Liver (tissue), 9 donors: ENCODE results near the gene ALAS1. TPM values are rescaled to one million over a fixed set of nuclear protein-coding genes. Genes with fewer than 3 reads are reported as not detected.

Experiments used
- DNase-seq: peaks from one replicate; pipeline ENCODE4 v3.0.0-alpha.2; 2017; ENCODE audit warnings: low spot score
- H3K27ac ChIP-seq, 2 donors: one replicate each; pipeline ENCODE4 v1.7.0; 2013; ENCODE audit warnings: inconsistent platforms in 2 of 2, low read length in 2 of 2, control low read depth in 1 of 2, low read depth in 1 of 2, mild to moderate bottlenecking in 1 of 2
- H3K27me3 ChIP-seq, 4 donors: one replicate each; pipeline versions ENCODE4 v1.6.1 to v1.7.0; 2013; ENCODE audit warnings: low read length in 3 of 4, inconsistent platforms in 1 of 4, mild to moderate bottlenecking in 1 of 4, moderate library complexity in 1 of 4; ENCODE audit not compliant: control insufficient read depth in 4 of 4, insufficient read depth in 4 of 4
- H3K36me3 ChIP-seq, 4 donors: one replicate each; pipeline versions ENCODE4 v1.6.1 to v1.7.0; 2013; ENCODE audit warnings: low read length in 3 of 4, mild to moderate bottlenecking in 3 of 4, low read depth in 1 of 4, moderate library complexity in 1 of 4; ENCODE audit not compliant: control insufficient read depth in 4 of 4, insufficient read depth in 3 of 4
- H3K4me1 ChIP-seq, 4 donors: one replicate each; pipeline versions ENCODE4 v1.6.1 to v1.7.0; 2013; ENCODE audit warnings: low read length in 3 of 4, mild to moderate bottlenecking in 3 of 4, moderate library complexity in 1 of 4; ENCODE audit not compliant: control insufficient read depth in 4 of 4, insufficient read depth in 4 of 4
- H3K4me3 ChIP-seq, 3 donors: one replicate each; pipeline versions ENCODE4 v1.6.1 to v1.7.0; 2013; ENCODE audit warnings: low read length in 3 of 3, control low read depth in 1 of 3, low read depth in 1 of 3, mild to moderate bottlenecking in 1 of 3
- H3K9ac ChIP-seq, 2 donors: one replicate each; pipeline ENCODE4 v1.7.0; 2013; ENCODE audit warnings: low read length in 2 of 2, mild to moderate bottlenecking in 2 of 2, moderate library complexity in 2 of 2, control low read depth in 1 of 2, low read depth in 1 of 2
- H3K9me3 ChIP-seq, 4 donors: one replicate each; pipeline versions ENCODE4 v1.6.1 to v1.7.0; 2013; ENCODE audit warnings: low read length in 3 of 4; ENCODE audit not compliant: control insufficient read depth in 4 of 4
- ATF3 ChIP-seq: IDR thresholded peaks from 2 replicates; pipeline ENCODE4 v1.6.1; 2016; ENCODE audit warnings: antibody characterized with exemption
- CTCF ChIP-seq: fragments of 150-350 bp; IDR thresholded peaks from 2 replicates; pipeline ENCODE4 v1.5.1; 2017; ENCODE audit warnings: improper control_type of control experiment, low read depth, low read length; ENCODE audit not compliant: missing input control
- FOXA1 ChIP-seq: IDR thresholded peaks from 2 replicates; pipeline ENCODE4 v1.6.1; 2016; ENCODE audit warnings: antibody characterized with exemption
- FOXA2 ChIP-seq: IDR thresholded peaks from 2 replicates; pipeline ENCODE4 v1.6.1; 2016; ENCODE audit warnings: antibody characterized with exemption
- GABPA ChIP-seq, 2 donors: IDR thresholded peaks in 1 of 2; conservative IDR thresholded peaks in 1 of 2; 2 replicates each; pipeline ENCODE4 v1.6.1; 2016; ENCODE audit warnings: antibody characterized with exemption in 2 of 2, mild to moderate bottlenecking in 1 of 2, moderate library complexity in 1 of 2
- HNF4A ChIP-seq, 2 donors: conservative IDR thresholded peaks; 2 replicates each; pipeline ENCODE4 v1.6.1; 2016; ENCODE audit warnings: antibody characterized with exemption in 2 of 2, mild to moderate bottlenecking in 2 of 2
- HNF4G ChIP-seq: IDR thresholded peaks from 2 replicates; pipeline ENCODE4 v1.6.1; 2016; ENCODE audit warnings: antibody characterized with exemption
- NR2F2 ChIP-seq: IDR thresholded peaks from 2 replicates; pipeline ENCODE4 v1.6.1; 2016; ENCODE audit warnings: antibody characterized with exemption
- RAD21 ChIP-seq, 2 donors: IDR thresholded peaks; 2 replicates each; pipeline ENCODE4 v1.6.1; 2016; ENCODE audit warnings: antibody characterized with exemption in 2 of 2, mild to moderate bottlenecking in 2 of 2
- REST ChIP-seq: IDR thresholded peaks from 2 replicates; pipeline ENCODE4 v1.6.1; 2016; ENCODE audit warnings: antibody characterized with exemption, mild to moderate bottlenecking
- SP1 ChIP-seq: IDR thresholded peaks from 2 replicates; pipeline ENCODE4 v1.6.1; 2018; ENCODE audit warnings: antibody characterized with exemption, mild to moderate bottlenecking
- TAF1 ChIP-seq: conservative IDR thresholded peaks from 2 replicates; pipeline ENCODE4 v1.6.1; 2016; ENCODE audit warnings: antibody characterized with exemption, mild to moderate bottlenecking
- YY1 ChIP-seq: IDR thresholded peaks from 2 replicates; pipeline ENCODE4 v1.6.1; 2016; ENCODE audit warnings: antibody characterized with exemption, mild to moderate bottlenecking
- WGBS: extraction: QIAGEN DNeasy Blood & Tissue Kit; methylation state at CpG from one replicate; pipeline ENCODE4 v1.1.7; 2013; 5-methylcytosine and 5-hydroxymethylcytosine counted together
- polyA plus RNA-seq, 2 donors: library from polyadenylated mRNA; stranded (reverse) in 1 of 2; unstranded in 1 of 2; fragments of 200-250 nt in 1 of 2; fragments of >200 nt in 1 of 2; fragmentation: Nextera tagmentation in 1 of 2; extraction: Ambion mirVana in 1 of 2; gene quantifications; one replicate each; pipeline versions ENCODE4 v1.2.1 to v1.2.3, GENCODE V29; 2013 to 2015
- total RNA-seq, 2 donors: library from RNA; depleted of rRNA; stranded (reverse); fragments of >200 nt; gene quantifications; one replicate each; pipeline ENCODE4 v1.2.3, GENCODE V29; 2014
- donor health status: healthy.
- donor health status: healthy.
- donor health status: healthy.
- donor health status: healthy.
- donor health status: healthy.

The ALAS1 gene
- total and polyA plus RNA-seq, 4 donors, result 32.3 to 421 (median 137) TPM

- H3K27ac ChIP-seq, result no peak overlapping the region
- no peak overlapping the region for H3K4me3 ChIP-seq
- H3K27me3 ChIP-seq, result no peaks in the 10 kb centered on the region
- no peaks in the 10 kb centered on the region for H3K4me1 ChIP-seq
- no peak overlapping the region for H3K9ac ChIP-seq
- WGBS, result 93% methylated on average over 4 of the region's 4 CpGs
- TF ChIP-seq TAF1 (no peak), HNF4A (conservative IDR thresholded peaks at IDR 0.05) (no peak), NR2F2 (no peak), HNF4G (no peak), FOXA2 (no peak), REST (no peak), RAD21 (IDR thresholded peaks at IDR 0.05) (no peak), GABPA (IDR thresholded peaks at IDR 0.05 in 1 of 2, conservative IDR thresholded peaks at IDR 0.05 in 1 of 2) (no peak), YY1 (no peak), SP1 (no peak), ATF3 (no peak), CTCF (no peak), FOXA1 (no peak)
- H3K9me3 ChIP-seq, result no peaks in the 10 kb centered on the region
- no peak for DNase-seq
- H3K36me3 ChIP-seq, result peaks cover 25 to 85% (median 75%) of the 10 kb centered on the region in 4 donors
Measured at GRCh38 chr3:52259448-52259847, 61.5 kb downstream of the ALAS1 start.

- no peak for TF ChIP-seq SP1
- Histone ChIP-seq H3K27me3 (no peaks in the 10 kb centered on the region), H3K9me3 (no peaks in the 10 kb centered on the region), H3K9ac (no peak overlapping the region), H3K36me3 (peaks cover 24 to 81% (median 68%) of the 10 kb centered on the region in 4 donors), H3K27ac (no peak overlapping the region), H3K4me3 (no peak overlapping the region), H3K4me1 (peaks cover 0 to 4% (median under 1%) of the 10 kb centered on the region in 4 donors)
- DNase-seq, result no peak
Measured at GRCh38 chr3:52262447-52262846, 64.5 kb downstream of the ALAS1 start.

Other genes with a start within 250 kb of the ALAS1 start
- under 1 TPM in 1 of 2 donors, not detected in 1; 0.08 TPM for gene GPR62, start 242.8 kb upstream of the ALAS1 start, total RNA-seq
- under 1 TPM in 1 of 2 donors, not detected in 1; 0.07 TPM for gene GPR62, start 242.8 kb upstream of the ALAS1 start, polyA plus RNA-seq
- gene PCBP4, start 230.7 kb upstream of the ALAS1 start, total RNA-seq, result 1 to 10 TPM; 4.0 to 4.9 TPM
- 1 to 10 TPM; 2.7 to 7.9 TPM for gene PCBP4, start 230.7 kb upstream of the ALAS1 start, polyA plus RNA-seq
- gene ABHD14B, start 224.1 kb upstream of the ALAS1 start, total RNA-seq, result 10 to 100 TPM; 24.3 to 43.3 TPM
- 100 to 1,000 TPM in 1 of 2 donors, 10 to 100 TPM in 1; 90.6 to 127 TPM for gene ABHD14B, start 224.1 kb upstream of the ALAS1 start, polyA plus RNA-seq
- 10 to 100 TPM in 1 of 2 donors, 1 to 10 TPM in 1; 8.2 to 10.5 TPM for gene ABHD14A, start 223.1 kb upstream of the ALAS1 start, total RNA-seq
- 10 to 100 TPM; 16.3 to 19.9 TPM for gene ABHD14A, start 223.1 kb upstream of the ALAS1 start, polyA plus RNA-seq
- 100 to 1,000 TPM in 1 of 2 donors, 10 to 100 TPM in 1; 69.5 to 241 TPM for gene ACY1, start 214.6 kb upstream of the ALAS1 start, total RNA-seq
- gene ACY1, start 214.6 kb upstream of the ALAS1 start, polyA plus RNA-seq, result 100 to 1,000 TPM; 234 to 274 TPM
- gene RPL29, start 202.3 kb upstream of the ALAS1 start, total RNA-seq, result 100 to 1,000 TPM; 292 to 358 TPM
- gene RPL29, start 202.3 kb upstream of the ALAS1 start, polyA plus RNA-seq, result 100 to 1,000 TPM; 418 to 789 TPM
- 1 to 10 TPM; 3.7 to 5.0 TPM for gene DUSP7, start 141.6 kb upstream of the ALAS1 start, total RNA-seq
- gene DUSP7, start 141.6 kb upstream of the ALAS1 start, polyA plus RNA-seq, result 1 to 10 TPM; 1.5 to 3.7 TPM
- gene POC1A, start 43.7 kb upstream of the ALAS1 start, total RNA-seq, result 10 to 100 TPM in 1 of 2 donors, 1 to 10 TPM in 1; 2.8 to 12.7 TPM
- 1 to 10 TPM; 1.4 to 6.8 TPM for gene POC1A, start 43.7 kb upstream of the ALAS1 start, polyA plus RNA-seq
- gene TLR9, start 27.5 kb downstream of the ALAS1 start, total RNA-seq, result not detected
- gene TLR9, start 27.5 kb downstream of the ALAS1 start, polyA plus RNA-seq, result under 1 TPM in 1 of 2 donors, not detected in 1; 0.02 TPM
- gene TWF2, start 41.0 kb downstream of the ALAS1 start, total RNA-seq, result 10 to 100 TPM; 12.7 to 26.3 TPM
- 10 to 100 TPM; 12.0 to 22.6 TPM for gene TWF2, start 41.0 kb downstream of the ALAS1 start, polyA plus RNA-seq
- gene PPM1M, start 47.6 kb downstream of the ALAS1 start, total RNA-seq, result 1 to 10 TPM; 5.5 TPM
- 1 to 10 TPM; 2.8 to 3.8 TPM for gene PPM1M, start 47.6 kb downstream of the ALAS1 start, polyA plus RNA-seq
- 10 to 100 TPM; 31.7 to 44.3 TPM for gene WDR82, start 80.5 kb downstream of the ALAS1 start, total RNA-seq
- gene WDR82, start 80.5 kb downstream of the ALAS1 start, polyA plus RNA-seq, result 10 to 100 TPM in 1 of 2 donors, 1 to 10 TPM in 1; 4.3 to 19.4 TPM
- 100 to 1,000 TPM in 1 of 2 donors, 10 to 100 TPM in 1; 67.8 to 224 TPM for gene GLYCTK, start 89.7 kb downstream of the ALAS1 start, total RNA-seq
- gene GLYCTK, start 89.7 kb downstream of the ALAS1 start, polyA plus RNA-seq, result 100 to 1,000 TPM; 176 to 180 TPM
- 1 to 10 TPM; 1.5 to 6.0 TPM for gene DNAH1, start 118.2 kb downstream of the ALAS1 start, total RNA-seq
- 1 to 10 TPM; 1.7 to 3.3 TPM for gene DNAH1, start 118.2 kb downstream of the ALAS1 start, polyA plus RNA-seq
- gene BAP1, start 211.8 kb downstream of the ALAS1 start, total RNA-seq, result 10 to 100 TPM; 38.0 to 57.2 TPM
- 10 to 100 TPM; 19.4 to 39.3 TPM for gene BAP1, start 211.8 kb downstream of the ALAS1 start, polyA plus RNA-seq
- 1 to 10 TPM; 4.7 to 7.8 TPM for gene PHF7, start 212.5 kb downstream of the ALAS1 start, total RNA-seq
- gene PHF7, start 212.5 kb downstream of the ALAS1 start, polyA plus RNA-seq, result 1 to 10 TPM; 1.6 to 2.8 TPM
- gene SEMA3G, start 246.9 kb downstream of the ALAS1 start, total RNA-seq, result 1 to 10 TPM in 1 of 2 donors, under 1 TPM in 1; 0.47 to 1.2 TPM
- 1 to 10 TPM in 1 of 2 donors, under 1 TPM in 1; 0.49 to 1.0 TPM for gene SEMA3G, start 246.9 kb downstream of the ALAS1 start, polyA plus RNA-seq